ENCODE measurements around the gene PTPRK.

DNA sequence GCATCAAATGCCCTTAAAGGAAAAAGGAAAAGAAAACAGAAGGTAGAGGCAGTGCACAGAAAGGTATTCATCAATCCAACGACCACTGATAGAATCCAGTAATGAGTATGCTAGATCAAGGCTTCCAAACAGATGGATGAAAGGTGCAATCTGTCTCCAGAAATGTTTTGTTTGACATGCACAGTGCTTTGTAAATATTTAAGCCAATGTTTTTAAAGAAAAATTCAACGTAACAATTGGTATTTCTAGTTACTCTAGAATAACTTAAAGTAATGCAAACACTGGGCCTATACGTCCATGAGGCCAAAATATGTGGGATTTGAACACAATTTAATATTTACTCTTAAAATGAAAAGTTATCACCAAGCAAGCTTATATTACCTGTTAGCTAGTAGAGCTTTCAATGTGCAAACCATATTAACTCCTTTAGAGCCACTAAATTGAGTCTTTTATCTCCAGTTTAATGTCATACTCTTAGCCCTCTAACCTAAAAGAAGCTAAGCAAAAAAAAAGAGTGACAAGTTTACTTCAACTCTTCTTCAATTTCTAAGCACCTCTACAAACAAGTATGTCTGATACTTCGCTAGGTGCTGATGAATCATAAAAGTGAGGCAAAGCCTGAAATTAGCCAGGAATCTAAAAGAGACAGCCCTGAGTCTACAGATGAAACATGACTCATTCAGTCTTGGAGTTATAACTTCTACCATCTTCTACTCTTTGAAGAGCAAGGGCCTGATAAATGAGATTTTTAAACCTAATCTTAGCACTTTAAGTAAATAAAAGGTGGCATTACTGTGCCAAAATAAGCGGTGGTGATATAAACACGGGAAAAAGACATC, 169.8 kb downstream of the PTPRK start:
- TF ChIP-seq TBL1XR1 (IDR thresholded peaks at IDR 0.05; ENCODE audit: borderline replicate concordance, low read length, partially characterized antibody), result no peak
- no peak for TF ChIP-seq PRPF4 (IDR thresholded peaks at IDR 0.05; ENCODE audit: low read depth, low read length, poor library complexity, severe bottlenecking)
- TF ChIP-seq STAT5B (CRISPR knock-in tag; IDR thresholded peaks at IDR 0.05), result no peak
- TF ChIP-seq, protein P1, sequence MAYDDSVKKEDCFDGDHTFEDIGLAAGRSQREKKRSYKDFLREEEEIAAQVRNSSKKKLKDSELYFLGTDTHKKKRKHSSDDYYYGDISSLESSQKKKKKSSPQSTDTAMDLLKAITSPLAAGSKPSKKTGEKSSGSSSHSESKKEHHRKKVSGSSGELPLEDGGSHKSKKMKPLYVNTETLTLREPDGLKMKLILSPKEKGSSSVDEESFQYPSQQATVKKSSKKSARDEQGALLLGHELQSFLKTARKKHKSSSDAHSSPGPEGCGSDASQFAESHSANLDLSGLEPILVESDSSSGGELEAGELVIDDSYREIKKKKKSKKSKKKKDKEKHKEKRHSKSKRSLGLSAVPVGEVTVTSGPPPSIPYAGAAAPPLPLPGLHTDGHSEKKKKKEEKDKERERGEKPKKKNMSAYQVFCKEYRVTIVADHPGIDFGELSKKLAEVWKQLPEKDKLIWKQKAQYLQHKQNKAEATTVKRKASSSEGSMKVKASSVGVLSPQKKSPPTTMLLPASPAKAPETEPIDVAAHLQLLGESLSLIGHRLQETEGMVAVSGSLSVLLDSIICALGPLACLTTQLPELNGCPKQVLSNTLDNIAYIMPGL (CRISPR knock-in tag; IDR thresholded peaks at IDR 0.05; ENCODE audit: borderline replicate concordance in 1 of 2, low read depth in 1 of 2), result no peak
- TF ChIP-seq GPN1 (CRISPR knock-in tag; IDR thresholded peaks at IDR 0.05; ENCODE audit: borderline replicate concordance), result no peak
- TF ChIP-seq DNMT3B (CRISPR knock-in tag; conservative IDR thresholded peaks at IDR 0.05), result no peak
- TF ChIP-seq POLR2A (IDR thresholded peaks at IDR 0.05; ENCODE audit: insufficient read depth in 1 of 2, low read depth in 2 of 2, low read length in 2 of 2), result no peak
- TF ChIP-seq EZH2 (conservative IDR thresholded peaks at IDR 0.05; ENCODE audit: low read depth, low read length), result no peak

Measured in HepG2 (cell line).